ENCODE results near the gene NFAM1.

DNA sequence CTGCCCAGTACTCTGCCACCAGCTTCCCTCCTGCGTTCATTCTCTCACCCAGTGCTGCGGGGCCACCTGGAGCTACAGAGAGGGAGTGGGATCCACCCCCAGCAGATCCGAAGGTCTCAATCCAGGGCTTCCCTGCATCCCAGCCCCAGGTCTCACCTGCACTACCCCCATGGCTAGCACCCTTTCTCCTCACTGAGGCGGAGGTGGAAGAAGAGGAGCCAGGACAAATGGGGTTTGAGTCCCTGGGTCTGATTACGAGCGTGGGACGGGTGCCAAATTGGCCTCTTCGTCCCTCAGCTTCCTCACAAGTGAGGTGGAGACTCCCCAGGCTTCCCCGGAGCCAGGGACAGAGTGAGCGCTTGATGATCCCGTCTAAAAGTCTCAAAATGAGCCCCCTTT, 64.2 kb downstream of the NFAM1 start:
- TF ChIP-seq, protein P1, sequence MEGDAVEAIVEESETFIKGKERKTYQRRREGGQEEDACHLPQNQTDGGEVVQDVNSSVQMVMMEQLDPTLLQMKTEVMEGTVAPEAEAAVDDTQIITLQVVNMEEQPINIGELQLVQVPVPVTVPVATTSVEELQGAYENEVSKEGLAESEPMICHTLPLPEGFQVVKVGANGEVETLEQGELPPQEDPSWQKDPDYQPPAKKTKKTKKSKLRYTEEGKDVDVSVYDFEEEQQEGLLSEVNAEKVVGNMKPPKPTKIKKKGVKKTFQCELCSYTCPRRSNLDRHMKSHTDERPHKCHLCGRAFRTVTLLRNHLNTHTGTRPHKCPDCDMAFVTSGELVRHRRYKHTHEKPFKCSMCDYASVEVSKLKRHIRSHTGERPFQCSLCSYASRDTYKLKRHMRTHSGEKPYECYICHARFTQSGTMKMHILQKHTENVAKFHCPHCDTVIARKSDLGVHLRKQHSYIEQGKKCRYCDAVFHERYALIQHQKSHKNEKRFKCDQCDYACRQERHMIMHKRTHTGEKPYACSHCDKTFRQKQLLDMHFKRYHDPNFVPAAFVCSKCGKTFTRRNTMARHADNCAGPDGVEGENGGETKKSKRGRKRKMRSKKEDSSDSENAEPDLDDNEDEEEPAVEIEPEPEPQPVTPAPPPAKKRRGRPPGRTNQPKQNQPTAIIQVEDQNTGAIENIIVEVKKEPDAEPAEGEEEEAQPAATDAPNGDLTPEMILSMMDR (IDR thresholded peaks at IDR 0.05 in 8 of 11, conservative IDR thresholded peaks at IDR 0.05 in 3 of 11) = no peak
- TF ChIP-seq POLR2A (IDR thresholded peaks at IDR 0.05) = no peak
